Measurements from ENCODE around the gene SECISBP2. TPM values are rescaled to one million over a fixed set of nuclear protein-coding genes. Genes with fewer than 3 reads are reported as not detected.

SECISBP2 gene
- total RNA-seq, 4 donors from 2014 or later: 41.8 to 76.0 (median 59.8) TPM

DNA sequence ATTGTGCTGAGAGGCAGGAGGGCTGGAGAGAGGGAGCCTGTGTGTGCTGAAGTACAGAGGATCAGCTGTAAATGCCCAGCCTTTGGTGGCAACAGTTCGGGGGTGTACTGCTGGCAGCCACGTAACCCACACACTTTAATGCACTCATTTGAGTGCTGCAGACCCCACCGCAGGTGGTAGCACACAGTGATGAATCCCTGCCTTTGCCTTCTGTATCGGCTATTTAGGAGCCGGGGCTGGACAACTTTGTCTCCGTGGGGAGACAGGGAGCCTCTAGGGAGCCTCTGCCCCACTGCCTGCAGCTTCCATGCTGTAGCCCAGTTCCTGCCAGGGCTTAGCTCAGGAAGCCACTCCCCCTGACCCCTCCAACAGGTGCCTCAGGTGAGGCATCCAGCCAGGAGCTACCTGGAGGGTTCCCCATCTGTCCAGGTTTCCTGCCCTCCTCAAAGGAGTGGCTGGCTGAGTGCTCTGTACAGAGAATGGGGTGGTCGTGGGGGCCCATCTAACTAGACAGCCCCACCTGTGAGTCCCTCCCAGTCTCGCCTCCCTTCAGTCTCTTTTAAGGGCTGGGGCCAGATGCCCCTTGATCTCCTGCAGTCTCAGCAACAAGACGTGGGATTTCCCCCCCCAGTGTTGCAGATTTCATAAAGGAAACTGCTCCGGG is 44.5 kb downstream of the SECISBP2 start:
- Histone ChIP-seq H3K27me3 (no peaks in the 10 kb centered on the region), H3K4me1 (no peaks in the 10 kb centered on the region), H3K4me3 (no peak overlapping the region), H3K36me3 (no peaks in the 10 kb centered on the region), H3K9me3 (no peaks in the 10 kb centered on the region), H3K27ac (no peak overlapping the region)
- intact Hi-C loops (cut with DNase I; ENCODE audit: low total_unique reads): no loop called here
- TF ChIP-seq, protein P1, sequence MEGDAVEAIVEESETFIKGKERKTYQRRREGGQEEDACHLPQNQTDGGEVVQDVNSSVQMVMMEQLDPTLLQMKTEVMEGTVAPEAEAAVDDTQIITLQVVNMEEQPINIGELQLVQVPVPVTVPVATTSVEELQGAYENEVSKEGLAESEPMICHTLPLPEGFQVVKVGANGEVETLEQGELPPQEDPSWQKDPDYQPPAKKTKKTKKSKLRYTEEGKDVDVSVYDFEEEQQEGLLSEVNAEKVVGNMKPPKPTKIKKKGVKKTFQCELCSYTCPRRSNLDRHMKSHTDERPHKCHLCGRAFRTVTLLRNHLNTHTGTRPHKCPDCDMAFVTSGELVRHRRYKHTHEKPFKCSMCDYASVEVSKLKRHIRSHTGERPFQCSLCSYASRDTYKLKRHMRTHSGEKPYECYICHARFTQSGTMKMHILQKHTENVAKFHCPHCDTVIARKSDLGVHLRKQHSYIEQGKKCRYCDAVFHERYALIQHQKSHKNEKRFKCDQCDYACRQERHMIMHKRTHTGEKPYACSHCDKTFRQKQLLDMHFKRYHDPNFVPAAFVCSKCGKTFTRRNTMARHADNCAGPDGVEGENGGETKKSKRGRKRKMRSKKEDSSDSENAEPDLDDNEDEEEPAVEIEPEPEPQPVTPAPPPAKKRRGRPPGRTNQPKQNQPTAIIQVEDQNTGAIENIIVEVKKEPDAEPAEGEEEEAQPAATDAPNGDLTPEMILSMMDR (IDR thresholded peaks at IDR 0.05): no peak
- TF ChIP-seq POLR2A (IDR thresholded peaks at IDR 0.05): no peak
- DNase-seq: peak in 1 of 2 donors; percentile 13

DNA sequence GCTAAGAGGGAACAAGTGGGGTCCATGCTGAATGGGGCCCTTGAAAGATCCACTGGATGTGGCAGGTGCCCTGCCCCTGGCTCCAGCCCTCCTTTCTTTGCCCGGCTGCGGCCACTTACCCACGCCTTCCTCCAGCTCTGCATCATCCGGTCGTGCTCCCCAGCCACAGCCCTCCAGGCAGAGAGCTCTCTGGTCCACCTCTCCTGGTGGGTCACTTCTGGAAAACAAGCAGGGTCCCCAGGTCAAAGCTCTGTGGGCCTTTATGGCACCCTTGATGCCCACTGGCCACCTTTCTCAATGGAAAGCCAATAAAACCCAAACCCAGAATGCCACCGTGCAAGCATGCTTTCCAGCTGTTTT is 45.0 kb downstream of the SECISBP2 start:
- Histone ChIP-seq H3K27ac (no peak overlapping the region), H3K27me3 (no peaks in the 10 kb centered on the region), H3K36me3 (no peaks in the 10 kb centered on the region), H3K4me3 (no peak overlapping the region), H3K4me1 (no peaks in the 10 kb centered on the region), H3K9me3 (no peaks in the 10 kb centered on the region)
- peak in 1 of 2 donors; percentile 8 for DNase-seq
- TF ChIP-seq, protein P1 (IDR thresholded peaks at IDR 0.05): no peak
- TF ChIP-seq POLR2A (IDR thresholded peaks at IDR 0.05): no peak
- intact Hi-C loops (cut with DNase I; ENCODE audit: low total_unique reads): no loop called here

DNA sequence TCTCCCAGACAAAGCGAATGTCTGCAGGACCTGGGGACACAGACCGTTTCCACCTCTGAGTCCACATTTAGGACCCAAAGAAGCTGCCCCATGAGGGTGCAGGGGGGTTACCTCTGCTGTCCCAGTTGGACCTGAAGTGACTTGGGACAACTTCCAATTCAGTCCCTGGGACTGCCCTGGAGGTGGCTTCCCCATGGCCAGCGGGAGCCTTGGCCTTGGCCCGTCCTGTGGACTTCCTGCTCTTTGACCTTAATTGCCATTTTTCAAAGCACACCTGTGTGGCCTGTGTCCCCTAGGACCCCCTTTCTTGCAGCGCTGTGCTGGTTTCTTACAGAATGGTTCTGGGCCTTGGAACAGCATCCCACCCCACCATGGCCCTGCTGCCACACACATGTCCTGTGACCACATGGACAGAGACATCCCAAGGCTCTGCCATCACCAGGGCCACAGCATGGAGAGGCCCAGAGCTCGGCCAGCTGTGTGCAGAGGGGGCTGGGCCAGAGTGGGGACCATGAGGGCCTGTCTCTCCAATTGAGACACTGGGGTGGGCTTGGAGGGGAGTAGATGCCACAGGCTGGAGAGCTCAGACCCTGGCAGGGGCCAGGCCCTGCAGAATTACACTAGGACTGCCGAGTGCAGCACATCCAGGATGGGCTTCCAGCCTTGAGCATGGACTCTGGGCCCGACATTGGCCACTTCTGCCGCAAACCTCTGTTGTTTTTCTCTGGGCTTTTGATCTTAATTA is 45.8 kb downstream of the SECISBP2 start:
- H3K9me3 ChIP-seq: no peaks in the 10 kb centered on the region
- H3K27me3 ChIP-seq: no peaks in the 10 kb centered on the region
- peak in 1 of 2 donors; percentile 10 for DNase-seq
- H3K36me3 ChIP-seq: no peaks in the 10 kb centered on the region
- H3K4me3 ChIP-seq: no peak overlapping the region
- H3K27ac ChIP-seq: no peak overlapping the region
- no peaks in the 10 kb centered on the region for H3K4me1 ChIP-seq
- intact Hi-C loops (cut with DNase I; ENCODE audit: low total_unique reads): no loop called here
- TF ChIP-seq POLR2A (IDR thresholded peaks at IDR 0.05): no peak
- TF ChIP-seq, protein P1 (IDR thresholded peaks at IDR 0.05): no peak

DNA sequence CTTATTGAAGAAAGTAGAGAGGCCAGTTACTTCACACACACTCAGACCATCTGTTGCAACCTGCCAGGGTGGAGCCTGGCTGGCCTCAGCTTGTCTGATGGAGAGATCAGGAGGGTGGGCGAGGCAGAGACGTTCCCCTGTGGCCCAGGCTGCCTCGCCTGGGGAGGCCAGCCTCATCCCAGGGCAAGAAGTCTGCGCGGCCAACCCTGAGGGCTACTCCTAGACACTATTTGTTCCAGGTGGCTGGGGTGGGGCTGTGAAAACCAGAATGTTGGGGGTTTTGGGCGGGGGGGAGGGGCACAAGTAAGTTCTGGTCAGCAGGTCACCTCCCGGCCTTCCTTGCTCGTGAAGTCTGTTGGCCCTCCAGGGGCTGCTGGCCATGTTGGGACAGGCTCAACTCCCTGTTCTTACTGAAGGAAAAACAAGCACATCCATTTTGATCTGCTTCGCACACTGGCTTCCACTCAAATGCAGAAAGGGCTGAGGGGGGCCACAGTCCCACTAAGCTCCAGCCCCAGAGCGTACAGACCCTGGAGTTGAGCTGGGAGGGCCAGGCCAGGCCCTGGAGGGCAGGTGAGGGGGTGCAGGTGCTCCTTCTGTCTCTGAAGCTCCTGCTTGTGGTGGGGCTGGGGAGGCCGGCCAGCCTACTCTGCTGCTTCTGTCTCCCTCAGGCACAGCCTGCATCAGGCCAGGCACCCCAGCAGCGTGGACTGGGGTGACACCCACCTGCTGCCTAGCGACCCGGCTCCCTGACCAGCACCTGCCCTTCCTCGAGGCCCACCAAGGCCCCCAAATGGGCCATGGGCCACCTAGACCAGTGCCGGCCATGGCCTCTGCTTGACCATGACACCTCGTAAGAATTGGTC is 46.6 kb downstream of the SECISBP2 start:
- Histone ChIP-seq H3K4me3 (no peak overlapping the region), H3K27me3 (no peaks in the 10 kb centered on the region), H3K27ac (no peak overlapping the region), H3K36me3 (no peaks in the 10 kb centered on the region), H3K4me1 (no peaks in the 10 kb centered on the region), H3K9me3 (no peaks in the 10 kb centered on the region)
- no peak for TF ChIP-seq POLR2A (IDR thresholded peaks at IDR 0.05)
- TF ChIP-seq, protein P1 (IDR thresholded peaks at IDR 0.05): no peak
- intact Hi-C loops (cut with DNase I; ENCODE audit: low total_unique reads): no loop called here
- DNase-seq: peak; percentile 7 to 11
